OCI-LY1 (cell line): ENCODE measurements around the gene KCNF1.

Experiments used
- H2AFZ ChIP-seq: fragments of 200-600 bp; sonication (generic), shearing (Covaris generic); 2 replicates; pipeline ENCODE4 v1.6.0; 2014; ENCODE audit warnings: antibody characterized with exemption, mild to moderate bottlenecking, low read length
- H3F3A ChIP-seq: fragments of 200-600 bp; sonication (generic), shearing (Covaris generic); 2 replicates; pipeline ENCODE4 v1.6.0; 2014; ENCODE audit warnings: mild to moderate bottlenecking, antibody characterized with exemption, low read length, moderate library complexity; ENCODE audit not compliant: insufficient read depth
- H3K27ac ChIP-seq: fragments of 200-600 bp; sonication (generic); 2 replicates; pipeline ENCODE4 v1.5.1; 2014; ENCODE audit warnings: low read length, mixed run types, mild to moderate bottlenecking, low read depth; ENCODE audit not compliant: poor library complexity, severe bottlenecking
- H3K27me3 ChIP-seq: fragments of 200-600 bp; sonication (generic); 2 replicates; pipeline ENCODE4 v1.6.0; 2014; ENCODE audit warnings: antibody characterized with exemption, mild to moderate bottlenecking, low read length, moderate library complexity; ENCODE audit not compliant: insufficient read depth
- H3K36me3 ChIP-seq: fragments of 200-600 bp; sonication (generic); 2 replicates; pipeline ENCODE4 v1.6.1; 2014; ENCODE audit warnings: mild to moderate bottlenecking, antibody characterized with exemption, low read length, moderate library complexity, mixed read lengths; ENCODE audit not compliant: insufficient read depth
- H3K4me1 ChIP-seq: fragments of 200-600 bp; sonication (generic); 2 replicates; pipeline ENCODE4 v1.5.1; 2014; ENCODE audit warnings: mild to moderate bottlenecking, low read length, moderate library complexity; ENCODE audit not compliant: insufficient read depth, severe bottlenecking
- H3K4me2 ChIP-seq: fragments of 200-600 bp; sonication (generic), shearing (Covaris generic); 2 replicates; pipeline ENCODE4 v1.6.1; 2014; ENCODE audit warnings: low read length
- H3K4me3 ChIP-seq: fragments of 200-600 bp; sonication (generic); 2 replicates; pipeline ENCODE4 v1.5.1; 2014; ENCODE audit warnings: low read length, low read depth, mild to moderate bottlenecking, mixed read lengths; ENCODE audit not compliant: poor library complexity, severe bottlenecking
- H3K79me2 ChIP-seq: fragments of 200-600 bp; shearing (Covaris generic); 2 replicates; pipeline ENCODE4 v1.6.1; 2016; ENCODE audit warnings: mixed run types, low read length, mixed read lengths; ENCODE audit not compliant: insufficient read depth
- H3K9ac ChIP-seq: fragments of 200-600 bp; sonication (generic), shearing (Covaris generic); 2 replicates; pipeline ENCODE4 v1.6.1; 2014; ENCODE audit warnings: mild to moderate bottlenecking, low read length, mixed read lengths
- H3K9me2 ChIP-seq: fragments of 200-600 bp; sonication (generic), shearing (Covaris generic); 2 replicates; pipeline ENCODE4 v1.6.1; 2014; ENCODE audit warnings: low read depth, mild to moderate bottlenecking, low read length, mixed read lengths
- H3K9me3 ChIP-seq: fragments of 200-600 bp; shearing (Covaris generic); 2 replicates; pipeline ENCODE4 v1.6.1; 2014; ENCODE audit warnings: low read length, mixed read lengths
- H4K20me1 ChIP-seq: fragments of 200-600 bp; sonication (generic), shearing (Covaris generic); 2 replicates; pipeline ENCODE4 v1.6.0; 2016; ENCODE audit warnings: mild to moderate bottlenecking, low read length; ENCODE audit not compliant: insufficient read depth
- EZH2 ChIP-seq: fragments of 200-600 bp; sonication (generic), shearing (Covaris generic); IDR thresholded peaks from 2 replicates; pipeline ENCODE4 v1.8.0; 2017; ENCODE audit warnings: borderline replicate concordance, mixed run types, mild to moderate bottlenecking, antibody characterized with exemption, low read length, moderate library complexity, mixed read lengths
- TF ChIP-seq, protein P1 (sequence below): fragments of 200-600 bp; sonication (generic), shearing (Covaris generic); IDR thresholded peaks from 2 replicates; pipeline ENCODE4 v1.5.1; 2017; ENCODE audit warnings: mild to moderate bottlenecking, antibody characterized with exemption, low read length, moderate library complexity, mixed read lengths

KCNF1 gene

DNA sequence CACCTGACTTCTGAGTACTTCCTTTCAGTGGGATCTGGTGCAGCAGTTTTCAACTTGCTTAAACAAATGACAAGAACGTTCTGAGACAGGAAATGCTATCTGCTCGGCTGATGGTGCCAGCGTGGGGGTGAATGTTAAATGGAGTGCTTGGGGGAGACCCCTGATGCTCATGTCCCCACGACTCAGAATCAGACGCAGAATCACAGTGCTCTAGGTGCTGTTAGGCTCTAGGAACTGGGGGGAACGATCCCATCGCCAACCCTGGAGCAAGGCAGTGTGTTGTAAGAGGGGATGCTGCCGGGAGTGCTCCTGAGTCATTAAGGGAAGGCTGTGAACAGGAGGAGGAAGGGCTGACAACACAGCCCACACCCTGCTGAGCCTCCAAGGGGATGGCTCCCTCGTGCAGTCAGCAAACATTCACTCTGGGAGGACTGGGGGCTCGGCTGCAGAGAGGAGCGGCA is 34.1 kb upstream of the KCNF1 start:
- Histone ChIP-seq H3K9me2 (no peaks in the 10 kb centered on the region), H3K4me2 (no peak overlapping the region), H3K36me3 (no peaks in the 10 kb centered on the region), H3K4me1 (no peaks in the 10 kb centered on the region), H3K27me3 (peaks cover 8% of the 10 kb centered on the region; the same call in 1 of the 2 replicates), H3K4me3 (no peak overlapping the region), H3K27ac (no peak overlapping the region), H3K9me3 (no peaks in the 10 kb centered on the region), H3K9ac (no peak overlapping the region), H3F3A (no peaks in the 10 kb centered on the region), H4K20me1 (no peaks in the 10 kb centered on the region), H3K79me2 (no peaks in the 10 kb centered on the region), H2AFZ (no peak overlapping the region)
- TF ChIP-seq EZH2, result no peak
- TF ChIP-seq, protein P1, sequence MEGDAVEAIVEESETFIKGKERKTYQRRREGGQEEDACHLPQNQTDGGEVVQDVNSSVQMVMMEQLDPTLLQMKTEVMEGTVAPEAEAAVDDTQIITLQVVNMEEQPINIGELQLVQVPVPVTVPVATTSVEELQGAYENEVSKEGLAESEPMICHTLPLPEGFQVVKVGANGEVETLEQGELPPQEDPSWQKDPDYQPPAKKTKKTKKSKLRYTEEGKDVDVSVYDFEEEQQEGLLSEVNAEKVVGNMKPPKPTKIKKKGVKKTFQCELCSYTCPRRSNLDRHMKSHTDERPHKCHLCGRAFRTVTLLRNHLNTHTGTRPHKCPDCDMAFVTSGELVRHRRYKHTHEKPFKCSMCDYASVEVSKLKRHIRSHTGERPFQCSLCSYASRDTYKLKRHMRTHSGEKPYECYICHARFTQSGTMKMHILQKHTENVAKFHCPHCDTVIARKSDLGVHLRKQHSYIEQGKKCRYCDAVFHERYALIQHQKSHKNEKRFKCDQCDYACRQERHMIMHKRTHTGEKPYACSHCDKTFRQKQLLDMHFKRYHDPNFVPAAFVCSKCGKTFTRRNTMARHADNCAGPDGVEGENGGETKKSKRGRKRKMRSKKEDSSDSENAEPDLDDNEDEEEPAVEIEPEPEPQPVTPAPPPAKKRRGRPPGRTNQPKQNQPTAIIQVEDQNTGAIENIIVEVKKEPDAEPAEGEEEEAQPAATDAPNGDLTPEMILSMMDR, result no peak

GRCh38 chr2:10878268-10878915 is 33.3 kb upstream of the KCNF1 start:
- Histone ChIP-seq H3K4me1 (no peaks in the 10 kb centered on the region), H3K27me3 (peaks cover 8% of the 10 kb centered on the region; the same call in 1 of the 2 replicates), H3K27ac (no peak overlapping the region), H2AFZ (no peak overlapping the region), H3K36me3 (no peaks in the 10 kb centered on the region), H3K9ac (no peak overlapping the region), H3F3A (no peaks in the 10 kb centered on the region), H3K4me3 (no peak overlapping the region), H3K4me2 (no peak overlapping the region), H3K9me3 (no peaks in the 10 kb centered on the region), H4K20me1 (no peaks in the 10 kb centered on the region), H3K79me2 (no peaks in the 10 kb centered on the region), H3K9me2 (no peaks in the 10 kb centered on the region)
- TF ChIP-seq EZH2, result no peak
- TF ChIP-seq, protein P1, result no peak

DNA sequence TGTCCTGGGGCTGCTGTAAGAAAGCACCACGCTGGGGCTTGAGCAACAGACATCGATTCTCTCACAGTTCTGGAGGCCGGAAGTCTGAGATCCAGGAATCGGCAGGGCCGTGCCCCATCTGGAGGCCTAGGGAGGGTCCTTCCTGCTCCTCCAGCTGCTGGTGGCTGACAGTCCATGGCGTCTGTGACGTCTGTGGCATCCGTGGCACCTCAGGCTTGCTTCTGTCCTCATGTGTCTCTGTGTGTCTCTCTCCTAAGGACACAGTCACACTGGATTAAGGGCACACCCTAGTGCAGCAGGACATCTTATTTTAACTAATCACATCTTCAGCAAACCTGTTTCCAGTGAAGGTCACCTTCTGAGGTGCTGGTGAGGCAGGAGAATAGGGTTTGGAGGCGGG is 32.6 kb upstream of the KCNF1 start:
- H3K9me3 ChIP-seq, result no peaks in the 10 kb centered on the region
- H3K36me3 ChIP-seq, result no peaks in the 10 kb centered on the region
- no peak overlapping the region for H3K9ac ChIP-seq
- no peaks in the 10 kb centered on the region for H3K4me1 ChIP-seq
- no peak overlapping the region for H3K27ac ChIP-seq
- H4K20me1 ChIP-seq, result no peaks in the 10 kb centered on the region
- TF ChIP-seq, protein P1, result no peak
- TF ChIP-seq EZH2, result no peak
- H3F3A ChIP-seq, result no peaks in the 10 kb centered on the region
- peaks cover 8% of the 10 kb centered on the region; the same call in 1 of the 2 replicates for H3K27me3 ChIP-seq
- H3K4me2 ChIP-seq, result no peak overlapping the region
- H3K79me2 ChIP-seq, result no peaks in the 10 kb centered on the region
- H2AFZ ChIP-seq, result no peak overlapping the region
- H3K4me3 ChIP-seq, result no peak overlapping the region
- H3K9me2 ChIP-seq, result no peaks in the 10 kb centered on the region
